ENCODE measurements around the gene USP9X.

Gene USP9X

GRCh38 chrX:41153448-41153847, 68.2 kb downstream of the USP9X start:
- no peak overlapping the region for H3K4me3 ChIP-seq (ENCODE audit: low read depth, low read length)
- no peak for TF ChIP-seq CTCF (IDR thresholded peaks at IDR 0.05; ENCODE audit: borderline replicate concordance, insufficient read depth, low read depth, low read length)

GRCh38 chrX:41153957-41154356, 68.7 kb downstream of the USP9X start:
- TF ChIP-seq CTCF (IDR thresholded peaks at IDR 0.05; ENCODE audit: borderline replicate concordance, insufficient read depth, low read depth, low read length), result no peak
- no peak overlapping the region for H3K4me3 ChIP-seq (ENCODE audit: low read depth, low read length)

DNA sequence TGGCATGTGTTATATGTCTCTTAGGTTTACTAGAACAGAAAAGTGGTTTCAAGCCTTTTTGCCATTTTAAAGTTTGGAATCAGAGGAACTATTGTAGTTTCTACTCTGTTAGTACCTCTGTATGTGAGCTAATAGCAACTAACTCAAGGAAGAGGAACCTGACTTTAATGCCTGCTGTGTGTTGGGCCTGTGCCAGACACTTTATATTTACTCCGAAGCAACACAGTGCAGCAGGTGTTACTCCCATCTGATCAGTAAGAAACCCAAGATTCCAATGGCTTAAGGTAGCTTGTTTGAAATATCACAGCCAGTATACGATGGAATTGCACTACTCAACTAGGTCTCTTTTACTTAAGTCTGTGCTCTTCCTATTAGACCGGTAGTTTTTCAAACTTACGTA, 79.2 kb downstream of the USP9X start:
- no peak overlapping the region for H3K4me3 ChIP-seq (ENCODE audit: low read depth, low read length)
- TF ChIP-seq CTCF (IDR thresholded peaks at IDR 0.05; ENCODE audit: borderline replicate concordance, insufficient read depth, low read depth, low read length), result no peak

GRCh38 chrX:41167888-41168287, 82.6 kb downstream of the USP9X start:
- no peak for TF ChIP-seq CTCF (IDR thresholded peaks at IDR 0.05; ENCODE audit: borderline replicate concordance, insufficient read depth, low read depth, low read length)
- no peak overlapping the region for H3K4me3 ChIP-seq (ENCODE audit: low read depth, low read length)

- no peak overlapping the region for H3K4me3 ChIP-seq (ENCODE audit: low read depth, low read length)
- no peak for TF ChIP-seq CTCF (IDR thresholded peaks at IDR 0.05; ENCODE audit: borderline replicate concordance, insufficient read depth, low read depth, low read length)
These were observed 91.0 kb downstream of the USP9X start for GRCh38 chrX:41176263-41176662.

DNA sequence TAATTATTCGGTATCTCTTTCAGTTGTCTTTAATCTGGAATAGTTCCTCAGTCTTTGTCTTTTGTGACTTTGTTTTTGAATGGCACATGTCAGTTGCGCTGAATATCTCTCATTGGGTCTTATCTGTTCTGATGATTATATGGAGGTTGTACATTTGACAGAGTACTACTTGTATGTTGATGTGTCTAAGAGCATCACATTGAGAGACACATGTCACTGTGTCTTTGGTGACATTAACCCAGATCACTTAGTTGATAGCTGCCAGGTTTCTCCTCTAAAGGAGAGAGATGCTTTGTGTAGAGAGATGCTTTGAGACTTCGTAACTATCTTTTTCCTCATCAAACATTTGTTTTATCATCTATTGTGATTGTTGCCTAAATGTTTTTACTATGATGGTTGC, 92.1 kb downstream of the USP9X start:
- no peak overlapping the region for H3K4me3 ChIP-seq (ENCODE audit: low read depth, low read length)
- no peak for TF ChIP-seq CTCF (IDR thresholded peaks at IDR 0.05; ENCODE audit: borderline replicate concordance, insufficient read depth, low read depth, low read length)

GRCh38 chrX:41178201-41178600, 93.0 kb downstream of the USP9X start:
- TF ChIP-seq CTCF (IDR thresholded peaks at IDR 0.05; ENCODE audit: borderline replicate concordance, insufficient read depth, low read depth, low read length), result no peak
- H3K4me3 ChIP-seq (ENCODE audit: low read depth, low read length), result no peak overlapping the region

Data from GM12875 (cell line).